SK-N-MC (cell line): Measurements from ENCODE around the gene RPL18.
"Not testable (repeated sequence)": the region's sequence is repeated elsewhere in the genome, so short reads cannot be mapped to it uniquely, and the experiment has no call there.

ENCODE experiments used
- DNase-seq: peaks from one replicate; pipeline ENCODE4 v3.0.0-alpha.2; 2011; ENCODE audit warnings: low read depth, low spot score
- H3K27ac ChIP-seq: fragments of 200-600 bp; sonication (generic); 2 replicates; pipeline ENCODE4 v1.5.1; 2016; ENCODE audit warnings: mixed run types
- H3K36me3 ChIP-seq: fragments of 200-600 bp; sonication (generic); 2 replicates; pipeline ENCODE4 v1.6.1; 2017; ENCODE audit warnings: antibody characterized with exemption, low read length, mixed read lengths; ENCODE audit not compliant: insufficient read depth
- H3K4me3 ChIP-seq: fragments of 200-600 bp; sonication (generic); 2 replicates; pipeline ENCODE4 v1.5.1; 2016
- H3K9ac ChIP-seq: fragments of 200-600 bp; sonication (generic); 2 replicates; pipeline ENCODE4 v1.8.0; 2017; ENCODE audit warnings: mixed run types, mixed read lengths; ENCODE audit not compliant: insufficient read length
- H3K9me3 ChIP-seq: fragments of 200-600 bp; sonication (generic); 2 replicates; pipeline ENCODE4 v1.6.1; 2017; ENCODE audit warnings: low read depth, mild to moderate bottlenecking, antibody characterized with exemption, low read length, moderate library complexity, mixed read lengths
- EZH2 ChIP-seq: fragments of 200-600 bp; sonication (generic); IDR thresholded peaks from one replicate; pipeline ENCODE4 v1.6.1; 2017; ENCODE audit warnings: antibody characterized with exemption
- FOXP2 ChIP-seq: optimal IDR thresholded peaks from 2 replicates; pipeline ENCODE3; 2011; ENCODE audit warnings: mild to moderate bottlenecking, moderate library complexity; ENCODE audit not compliant: insufficient read depth; ENCODE audit errors: extremely low read length, control extremely low read depth
- POLR2AphosphoS5 ChIP-seq: IDR thresholded peaks from 2 replicates; pipeline ENCODE4 v1.6.1; 2012; ENCODE audit warnings: mild to moderate bottlenecking, low read depth, low read length, borderline replicate concordance

The RPL18 gene

DNA sequence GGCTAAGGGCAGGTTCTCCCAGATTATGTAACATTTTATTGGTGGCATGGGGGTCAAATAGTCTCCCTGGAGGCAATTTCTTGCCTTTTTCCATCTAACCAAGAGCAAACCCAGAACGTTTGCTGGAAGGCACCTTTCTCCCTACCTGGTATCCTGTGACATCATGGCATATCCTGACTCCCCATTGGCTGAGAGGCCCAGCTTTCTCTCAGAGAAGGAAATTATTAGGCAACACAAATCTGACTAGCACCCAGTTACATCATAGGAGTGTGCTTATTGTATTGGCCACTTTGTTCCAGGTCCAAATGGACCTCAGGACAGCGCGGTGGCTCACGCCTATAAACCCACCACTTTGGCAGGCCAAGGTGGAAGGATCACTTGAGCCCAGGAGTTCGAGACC lies 40.8 kb upstream of the RPL18 start:
- H3K4me3 ChIP-seq, result no peak overlapping the region
- no peak for TF ChIP-seq FOXP2
- no peak for TF ChIP-seq POLR2AphosphoS5
- TF ChIP-seq EZH2, result no peak
- no peak overlapping the region for H3K27ac ChIP-seq
- no peaks in the 10 kb centered on the region for H3K36me3 ChIP-seq
- no peaks in the 10 kb centered on the region for H3K9me3 ChIP-seq
- DNase-seq, result no peak
- no peak overlapping the region for H3K9ac ChIP-seq

DNA sequence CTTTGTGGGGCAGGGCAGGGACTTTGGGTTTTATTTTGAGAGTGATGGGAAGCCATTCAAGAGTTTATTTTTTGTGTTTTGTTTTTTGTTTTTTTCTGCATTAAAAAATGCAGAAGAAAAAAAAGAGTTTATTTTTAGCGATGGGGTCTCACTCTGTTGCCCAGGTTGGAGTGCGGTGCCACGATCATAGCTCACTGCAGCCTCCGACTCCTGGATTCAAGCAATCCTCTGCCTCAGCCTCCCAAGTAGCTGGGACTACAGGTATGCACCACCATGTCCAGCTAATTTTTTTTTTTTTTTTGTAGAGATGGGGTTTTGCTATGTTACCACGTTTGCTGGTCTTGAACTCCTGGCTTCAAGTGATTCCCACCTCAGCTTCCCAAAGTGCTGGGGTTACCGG lies 39.5 kb upstream of the RPL18 start:
- TF ChIP-seq FOXP2, result no peak
- no peak for TF ChIP-seq POLR2AphosphoS5
- TF ChIP-seq EZH2, result no peak
- no peak overlapping the region for H3K9ac ChIP-seq

DNA sequence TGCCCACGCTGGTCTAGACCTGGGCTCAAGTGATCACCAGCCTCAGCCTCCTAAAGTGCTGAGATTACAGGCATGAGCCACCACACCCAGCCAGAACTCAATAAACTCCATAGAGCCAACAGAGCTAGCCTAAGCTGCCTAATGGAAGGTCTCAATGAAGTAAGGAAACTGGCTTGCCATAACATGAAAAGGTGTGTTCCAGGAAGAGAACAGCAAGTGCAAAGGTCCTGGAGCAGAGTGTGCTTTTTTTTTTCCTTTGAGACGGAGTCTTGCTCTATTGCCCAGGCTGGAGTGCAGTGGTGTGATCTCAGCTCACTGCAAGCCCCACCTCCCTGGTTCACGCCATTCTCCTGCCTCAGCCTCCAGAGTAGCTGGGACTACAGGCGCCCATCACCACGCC lies 38.9 kb upstream of the RPL18 start:
- H3K27ac ChIP-seq, H3K36me3 ChIP-seq: not testable (repeated sequence)

More for the DNA sequence above, 39.5 kb upstream of the RPL18 start:
- no peaks in the 10 kb centered on the region for H3K9me3 ChIP-seq
- H3K27ac ChIP-seq, result no peak overlapping the region
- DNase-seq, result no peak
- H3K4me3 ChIP-seq, result no peak overlapping the region
- H3K36me3 ChIP-seq, result no peaks in the 10 kb centered on the region

DNA sequence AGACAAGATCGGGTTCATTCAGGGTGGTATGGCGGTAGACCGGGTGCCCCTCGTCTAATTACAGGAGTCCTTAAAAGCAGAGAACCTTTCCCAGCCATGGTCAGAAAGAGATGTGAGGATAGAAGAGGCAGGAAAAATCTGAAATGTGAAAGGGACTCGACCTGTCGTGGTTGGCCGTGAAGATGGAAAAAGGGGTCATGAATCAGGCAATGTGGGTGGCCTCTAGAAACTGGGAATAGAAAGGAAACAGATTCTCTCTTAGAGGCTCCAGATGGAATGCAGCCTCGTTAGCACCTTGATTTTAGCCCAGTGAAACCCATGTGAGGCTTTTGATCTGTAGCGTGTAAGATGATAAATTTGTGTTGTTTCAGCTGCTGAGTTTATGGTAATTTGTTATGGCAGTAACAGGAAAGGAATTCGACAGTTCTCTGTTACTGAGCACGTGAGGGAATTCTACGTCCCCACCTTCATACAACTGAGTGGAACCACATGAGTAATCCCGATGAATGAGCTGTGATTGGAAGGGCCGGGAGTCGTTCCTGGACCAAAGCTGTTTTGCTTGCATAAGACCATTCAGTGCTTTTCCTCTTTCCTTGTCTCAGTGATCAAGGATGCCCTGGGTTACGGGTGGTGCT lies 38.0 kb upstream of the RPL18 start:
- H3K9ac ChIP-seq, result peak overlapping the region; percentile 17
- no peak overlapping the region for H3K4me3 ChIP-seq
- TF ChIP-seq EZH2, result no peak
- no peak for TF ChIP-seq POLR2AphosphoS5
- TF ChIP-seq FOXP2, result no peak
- no peaks in the 10 kb centered on the region for H3K36me3 ChIP-seq
- H3K27ac ChIP-seq, result no peak overlapping the region
- DNase-seq, result no peak
- H3K9me3 ChIP-seq, result no peaks in the 10 kb centered on the region

More for the DNA sequence above, 38.9 kb upstream of the RPL18 start:
- H3K9me3 ChIP-seq, H3K4me3 ChIP-seq, DNase-seq, H3K9ac ChIP-seq: not testable (repeated sequence)

DNA sequence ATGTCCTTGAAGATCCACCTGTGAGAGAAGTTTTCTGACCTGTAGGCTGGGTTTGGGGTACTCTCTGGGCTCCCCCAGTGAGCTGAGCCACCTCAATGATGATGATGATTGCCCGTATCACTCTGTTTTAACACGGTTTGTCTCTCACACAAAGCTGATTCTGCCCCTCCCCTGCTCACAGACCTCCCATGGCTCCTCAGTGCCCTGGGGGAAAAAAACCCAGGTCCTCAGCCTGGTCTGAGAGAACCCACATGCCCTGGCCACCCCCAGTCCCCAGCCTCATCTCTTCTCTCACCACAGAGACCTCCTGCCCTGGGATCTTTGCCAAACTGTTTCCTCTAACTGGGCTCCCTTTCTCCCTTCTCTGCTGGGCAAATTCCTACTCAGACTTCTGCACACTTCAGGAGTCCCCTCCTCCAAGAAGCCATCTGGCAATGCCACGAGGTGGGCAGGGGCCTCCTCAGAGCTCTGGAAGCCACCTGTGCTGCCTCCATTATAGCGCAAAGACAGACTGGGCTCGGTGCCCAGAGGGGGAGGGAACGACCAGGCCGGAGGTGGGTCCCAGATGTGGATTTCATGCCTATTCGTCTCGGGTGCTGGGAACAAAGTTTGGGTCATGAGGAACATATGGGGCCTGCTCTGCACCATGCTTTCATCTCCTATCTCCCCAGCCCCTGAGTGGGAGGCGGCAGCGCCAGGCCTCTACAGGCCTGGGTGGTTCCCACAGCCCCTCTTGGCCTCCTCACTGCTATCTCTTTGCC lies 35.5 kb upstream of the RPL18 start:
- H3K27ac ChIP-seq, result peak overlapping the region; percentile 84
- H3K9ac ChIP-seq, result peak overlapping the region; percentile 67
- H3K36me3 ChIP-seq, result no peaks in the 10 kb centered on the region
- no peak for TF ChIP-seq FOXP2
- no peak for TF ChIP-seq EZH2
- no peak for TF ChIP-seq POLR2AphosphoS5
- H3K4me3 ChIP-seq, result peak overlapping the region; percentile 57
- no peak for DNase-seq
- no peaks in the 10 kb centered on the region for H3K9me3 ChIP-seq

DNA sequence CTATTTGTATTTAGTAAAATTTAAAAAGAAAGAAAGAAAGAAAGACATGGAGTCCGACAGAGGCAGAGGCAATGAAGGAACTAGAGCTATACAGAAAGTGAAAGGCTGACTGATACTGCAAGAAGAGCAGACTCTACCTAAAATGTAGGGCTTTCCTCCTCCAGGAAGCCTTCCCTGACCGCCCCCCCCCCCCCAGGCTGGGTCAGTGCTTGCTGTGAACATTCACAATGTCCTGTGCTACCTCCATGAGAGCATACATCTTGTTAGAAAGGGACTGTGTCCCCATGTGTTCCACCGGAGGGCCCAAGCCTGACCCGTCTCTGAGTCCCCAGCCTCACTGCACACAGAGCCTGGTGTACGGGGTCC lies 32.7 kb upstream of the RPL18 start:
- no peak overlapping the region for H3K4me3 ChIP-seq
- no peak for TF ChIP-seq FOXP2
- TF ChIP-seq EZH2, result no peak
- TF ChIP-seq POLR2AphosphoS5, result no peak
- H3K9me3 ChIP-seq, result no peaks in the 10 kb centered on the region
- DNase-seq, result no peak
- H3K9ac ChIP-seq, result no peak overlapping the region
- no peaks in the 10 kb centered on the region for H3K36me3 ChIP-seq
- no peak overlapping the region for H3K27ac ChIP-seq

DNA sequence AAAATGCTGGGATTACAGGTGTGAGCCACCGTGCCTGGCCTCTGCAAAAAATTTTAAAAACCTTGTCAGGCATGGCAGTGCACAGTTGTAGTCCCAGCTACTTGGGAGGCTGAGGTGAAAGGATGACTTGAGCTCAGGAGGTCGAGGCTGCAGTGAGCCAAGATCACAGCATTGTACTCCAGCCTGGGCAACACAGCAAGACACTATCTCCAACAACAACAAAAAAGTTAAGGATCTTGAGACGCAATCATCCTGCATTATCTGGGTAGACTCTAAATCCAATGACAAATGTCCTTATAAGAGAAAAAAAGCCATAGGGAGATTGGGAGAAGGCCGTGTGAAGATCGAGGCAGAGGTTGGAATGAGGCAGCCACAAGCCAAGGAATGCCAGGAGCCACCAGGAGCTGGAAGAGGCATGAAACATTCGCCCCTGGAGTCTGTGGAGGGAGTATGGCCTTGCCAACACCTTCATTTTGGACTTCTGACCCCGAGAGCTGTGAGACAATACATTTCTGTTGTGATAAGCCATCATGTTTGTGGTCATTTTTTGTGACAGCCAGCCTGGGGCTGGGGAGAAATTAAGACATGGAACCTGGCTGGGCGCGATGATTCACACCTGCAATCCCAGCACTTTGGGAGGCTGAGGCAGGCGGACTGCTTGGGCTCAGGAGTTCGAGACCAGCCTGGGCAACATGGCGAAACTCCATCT lies 32.1 kb upstream of the RPL18 start:
- H3K4me3 ChIP-seq, result no peak overlapping the region
- TF ChIP-seq FOXP2 (no peak), EZH2 (no peak), POLR2AphosphoS5 (no peak)
- no peak for DNase-seq
- H3K9me3 ChIP-seq, result no peaks in the 10 kb centered on the region
- H3K27ac ChIP-seq, result no peak overlapping the region
- no peak overlapping the region for H3K9ac ChIP-seq
- no peaks in the 10 kb centered on the region for H3K36me3 ChIP-seq

DNA sequence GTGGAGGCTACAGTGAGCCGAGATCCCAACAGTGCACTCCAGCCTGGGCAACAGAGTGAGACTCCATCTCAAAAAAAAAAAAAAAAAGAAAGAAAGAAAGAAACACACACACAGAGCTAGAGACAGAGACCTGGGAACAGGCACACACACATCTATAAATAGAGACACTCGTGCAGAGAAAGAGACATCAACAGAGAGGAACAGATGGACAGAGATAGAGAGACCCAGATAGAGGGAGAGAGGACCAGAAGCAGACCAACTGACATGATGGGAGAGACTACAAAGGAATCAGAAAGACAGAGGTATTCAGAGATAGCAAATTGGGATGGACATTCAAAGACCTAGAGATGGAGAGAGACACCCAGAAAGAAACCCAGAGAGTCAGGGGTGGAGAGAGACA lies 29.2 kb upstream of the RPL18 start:
- Histone ChIP-seq H3K4me3 (no peak overlapping the region), H3K9ac (no peak overlapping the region), H3K9me3 (no peaks in the 10 kb centered on the region), H3K36me3 (no peaks in the 10 kb centered on the region), H3K27ac (no peak overlapping the region)
- TF ChIP-seq EZH2 (no peak), FOXP2 (no peak), POLR2AphosphoS5 (no peak)
- DNase-seq, result no peak
